MM.1S (cell line): ENCODE results near the gene OR51B4.
"Not testable (repeated sequence)": the region's sequence is repeated elsewhere in the genome, so short reads cannot be mapped to it uniquely, and the experiment has no call there.

Source experiments
- DNase-seq: peaks from one replicate; pipeline ENCODE4 v3.0.0-alpha.2; 2015
- H2AFZ ChIP-seq: fragments of 300-600 bp; sonication (generic); 2 replicates; pipeline ENCODE4 v1.6.0; 2016; ENCODE audit warnings: antibody characterized with exemption, low read length
- H3F3A ChIP-seq: fragments of 300-600 bp; sonication (generic); 2 replicates; pipeline ENCODE4 v1.6.1; 2016; ENCODE audit warnings: mild to moderate bottlenecking, antibody characterized with exemption, low read length, moderate library complexity, mixed read lengths; ENCODE audit not compliant: insufficient read depth
- H3K27ac ChIP-seq: fragments of 300-600 bp; sonication (generic); 2 replicates; pipeline ENCODE4 v1.5.1; 2016; ENCODE audit warnings: mild to moderate bottlenecking, low read length
- H3K27me3 ChIP-seq: fragments of 300-600 bp; sonication (generic); replicated peaks from 2 replicates; pipeline ENCODE4 v1.6.0; 2016; ENCODE audit warnings: low read length; ENCODE audit not compliant: insufficient read depth
- H3K36me3 ChIP-seq: fragments of 300-600 bp; sonication (generic); replicated peaks from 2 replicates; pipeline ENCODE4 v1.6.1; 2016; ENCODE audit warnings: mild to moderate bottlenecking, low read length, mixed read lengths; ENCODE audit not compliant: insufficient read depth
- H3K4me1 ChIP-seq: fragments of 300-600 bp; sonication (generic); 2 replicates; pipeline ENCODE4 v1.6.1; 2016; ENCODE audit warnings: low read length, mixed read lengths
- H3K4me2 ChIP-seq: fragments of 300-600 bp; sonication (generic); 2 replicates; pipeline ENCODE4 v1.6.0; 2016; ENCODE audit warnings: low read depth, low read length
- H3K4me3 ChIP-seq: fragments of 300-600 bp; sonication (generic); 2 replicates; pipeline ENCODE4 v1.5.1; 2016; ENCODE audit warnings: low read length, mixed read lengths
- H3K79me2 ChIP-seq: fragments of 300-600 bp; sonication (generic); 2 replicates; pipeline ENCODE4 v1.6.1; 2016; ENCODE audit warnings: mixed run types, low read length, mixed read lengths
- H3K9ac ChIP-seq: fragments of 300-600 bp; sonication (generic); 2 replicates; pipeline ENCODE4 v1.6.1; 2016; ENCODE audit warnings: low read length, mixed read lengths
- H3K9me2 ChIP-seq: fragments of 300-600 bp; sonication (generic); replicated peaks from 2 replicates; pipeline ENCODE4 v1.6.1; 2016; ENCODE audit warnings: mild to moderate bottlenecking, low read length, mixed read lengths; ENCODE audit not compliant: insufficient read depth
- H3K9me3 ChIP-seq: fragments of 300-600 bp; sonication (generic); replicated peaks from 2 replicates; pipeline ENCODE4 v1.6.1; 2016; ENCODE audit warnings: mild to moderate bottlenecking, low read length, mixed read lengths; ENCODE audit not compliant: insufficient read depth
- H4K20me1 ChIP-seq: fragments of 300-600 bp; sonication (generic); 2 replicates; pipeline ENCODE4 v1.6.1; 2016; ENCODE audit warnings: mild to moderate bottlenecking, low read length, moderate library complexity, mixed read lengths; ENCODE audit not compliant: insufficient read depth
- CTCF ChIP-seq: fragments of 300-600 bp; sonication (generic); IDR thresholded peaks from 2 replicates; pipeline ENCODE4 v1.5.1; 2016; ENCODE audit warnings: antibody characterized with exemption, low read length, mixed read lengths
- EZH2 ChIP-seq: fragments of 300-600 bp; sonication (generic); optimal IDR thresholded peaks from 2 replicates; pipeline ENCODE3; 2017; ENCODE audit warnings: low read depth, mild to moderate bottlenecking, antibody characterized with exemption, low read length, mixed read lengths
- EZH2phosphoT487 ChIP-seq: fragments of 300-600 bp; sonication (generic); IDR thresholded peaks from 2 replicates; pipeline ENCODE4 v1.6.1; 2018; ENCODE audit warnings: antibody characterized with exemption, low read length

The OR51B4 gene

GRCh38 chr11:5300251-5300650, 1.5 kb downstream of the OR51B4 start:
- Histone ChIP-seq H3K79me2 (no peaks in the 10 kb centered on the region), H3K9me3 (no peaks in the 10 kb centered on the region), H3K36me3 (no peaks in the 10 kb centered on the region), H4K20me1 (no peaks in the 10 kb centered on the region), H3K4me2 (no peak overlapping the region), H3K4me1 (no peaks in the 10 kb centered on the region), H2AFZ (no peak overlapping the region), H3K4me3 (no peak overlapping the region), H3K9me2 (no peaks in the 10 kb centered on the region), H3F3A (no peaks in the 10 kb centered on the region), H3K27me3 (no peaks in the 10 kb centered on the region), H3K9ac (no peak overlapping the region), H3K27ac (no peak overlapping the region)
- TF ChIP-seq CTCF = no peak
- TF ChIP-seq EZH2phosphoT487 = no peak
- TF ChIP-seq EZH2 = no peak
- DNase-seq = no peak

DNA sequence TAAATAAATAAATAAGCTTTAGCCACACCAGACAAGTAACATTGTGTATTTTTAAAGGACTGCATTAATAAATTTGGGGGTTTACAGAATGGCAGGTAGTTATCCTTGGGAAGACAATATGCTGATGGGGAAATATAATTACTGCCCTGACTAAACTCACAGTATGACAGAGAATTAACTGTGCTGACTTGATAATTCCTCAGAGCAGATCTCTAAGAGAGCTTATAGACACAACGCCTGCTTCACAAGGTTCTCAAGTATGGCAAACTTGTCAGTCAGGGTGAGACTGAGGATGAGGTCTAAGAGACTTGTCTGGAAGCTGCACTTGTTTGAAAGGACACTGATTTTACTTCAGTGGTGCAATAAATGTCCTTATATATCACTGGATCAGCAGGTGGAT, 3.3 kb downstream of the OR51B4 start:
- Histone ChIP-seq H3K9me2 (no peaks in the 10 kb centered on the region), H3F3A (no peaks in the 10 kb centered on the region), H2AFZ (no peak overlapping the region), H3K79me2 (no peaks in the 10 kb centered on the region), H3K27me3 (no peaks in the 10 kb centered on the region), H3K4me1 (no peaks in the 10 kb centered on the region), H3K9me3 (no peaks in the 10 kb centered on the region), H3K36me3 (no peaks in the 10 kb centered on the region), H4K20me1 (no peaks in the 10 kb centered on the region), H3K9ac (no peak overlapping the region), H3K4me3 (no peak overlapping the region), H3K4me2 (no peak overlapping the region), H3K27ac (no peak overlapping the region)
- TF ChIP-seq CTCF (no peak), EZH2 (no peak), EZH2phosphoT487 (no peak)
- DNase-seq = no peak

GRCh38 chr11:5297721-5298323, 3.9 kb downstream of the OR51B4 start:
- no peaks in the 10 kb centered on the region for H3K9me3 ChIP-seq
- H3F3A ChIP-seq = no peaks in the 10 kb centered on the region
- H3K4me3 ChIP-seq = no peak overlapping the region
- H3K27ac ChIP-seq = no peak overlapping the region
- no peaks in the 10 kb centered on the region for H3K36me3 ChIP-seq
- no peaks in the 10 kb centered on the region for H3K4me1 ChIP-seq
- no peaks in the 10 kb centered on the region for H3K9me2 ChIP-seq
- TF ChIP-seq EZH2 = no peak
- TF ChIP-seq EZH2phosphoT487 = no peak
- TF ChIP-seq CTCF = no peak
- H3K79me2 ChIP-seq = no peaks in the 10 kb centered on the region
- no peaks in the 10 kb centered on the region for H4K20me1 ChIP-seq
- no peak overlapping the region for H3K9ac ChIP-seq
- H2AFZ ChIP-seq = no peak overlapping the region
- H3K27me3 ChIP-seq = no peaks in the 10 kb centered on the region
- H3K4me2 ChIP-seq = no peak overlapping the region
- no peak for DNase-seq

- H3K4me3 ChIP-seq, H3K79me2 ChIP-seq, DNase-seq, H3K36me3 ChIP-seq, H3K9me3 ChIP-seq, H3K9ac ChIP-seq, H3K9me2 ChIP-seq, H3F3A ChIP-seq, H3K4me2 ChIP-seq, H3K27me3 ChIP-seq, H4K20me1 ChIP-seq, H3K27ac ChIP-seq, H2AFZ ChIP-seq: not testable (repeated sequence)
- H3K4me1 ChIP-seq = peaks cover 18% of the 10 kb centered on the region
Observed at GRCh38 chr11:5294342-5294995, 7.3 kb downstream of the OR51B4 start.
